Caco-2 (cell line): ENCODE data around the gene PGA4. TPM values are rescaled to one million over a fixed set of nuclear protein-coding genes. Genes with fewer than 3 reads are reported as not detected.
"Not testable (repeated sequence)": the region's sequence is repeated elsewhere in the genome, so short reads cannot be mapped to it uniquely, and the experiment has no call there.

ENCODE experiments used
- BruUV-seq: library from RNA; stranded (reverse); fragments of 400-500 nt; replicated peaks from 2 replicates; lab custom pipeline; 2021; lab: Mats Ljungman, UMichigan
- CTCF ChIA-PET: fragments of 300-600 bp; sonication (Branson Sonifier 250); formaldehyde crosslinking; loops from one replicate; lab custom pipeline; 2022; ENCODE audit warnings: antibody characterized with exemption; lab: Charles Lee
- POLR2A ChIA-PET: fragments of 300-600 bp; sonication (Branson Sonifier 250); formaldehyde crosslinking; loops from one replicate; lab custom pipeline; 2022; ENCODE audit warnings: antibody characterized with exemption; lab: Charles Lee
- DNase-seq, 2 experiments: peaks; one replicate each; pipeline versions ENCODE4 v3.0.0 to v3.0.0-alpha.2; 2020 to 2022
- H3K27me3 ChIP-seq: replicated peaks from 2 replicates; pipeline ENCODE4 v1.6.0; 2011; ENCODE audit warnings: low read length; ENCODE audit not compliant: control insufficient read depth, insufficient read depth
- H3K36me3 ChIP-seq: 2 replicates; pipeline ENCODE4 v1.5.1; 2011; ENCODE audit warnings: low read length; ENCODE audit not compliant: control insufficient read depth, insufficient read depth
- H3K4me1 ChIP-seq: fragments of 250-450 bp; sonication (Bioruptor Pico); 2 replicates; pipeline ENCODE4 v1.5.1; 2020; ENCODE audit warnings: mild to moderate bottlenecking
- H3K4me3 ChIP-seq: 2 replicates; pipeline ENCODE4 v1.5.1; 2011; ENCODE audit warnings: low read depth, mild to moderate bottlenecking, control low read depth, low read length
- H3K9me3 ChIP-seq: fragments of 250-450 bp; sonication (Bioruptor Pico); 2 replicates; pipeline ENCODE4 v1.5.1; 2020; ENCODE audit warnings: mild to moderate bottlenecking, moderate library complexity
- H3K27ac Mint-ChIP-seq: one replicate; pipeline ENCODE4 v1.8.0; 2022; ENCODE audit warnings: mixed read lengths; ENCODE audit not compliant: unreplicated experiment
- H3K27me3 Mint-ChIP-seq: one replicate; pipeline ENCODE4 v1.8.0; 2022; ENCODE audit warnings: mixed read lengths; ENCODE audit not compliant: insufficient read depth, unreplicated experiment
- H3K36me3 Mint-ChIP-seq: one replicate; pipeline ENCODE4 v1.8.0; 2022; ENCODE audit warnings: mild to moderate bottlenecking, mixed read lengths; ENCODE audit not compliant: insufficient read depth, unreplicated experiment
- H3K4me1 Mint-ChIP-seq: one replicate; pipeline ENCODE4 v1.8.0; 2022; ENCODE audit warnings: low read depth, mixed read lengths; ENCODE audit not compliant: unreplicated experiment
- H3K4me3 Mint-ChIP-seq: one replicate; pipeline ENCODE4 v1.8.0; 2022; ENCODE audit warnings: mild to moderate bottlenecking, moderate library complexity, mixed read lengths; ENCODE audit not compliant: unreplicated experiment
- H3K9me3 Mint-ChIP-seq: one replicate; pipeline ENCODE4 v1.8.0; 2022; ENCODE audit warnings: mixed read lengths; ENCODE audit not compliant: unreplicated experiment
- intact Hi-C: fragments of 100-400 bp; cut with micrococcal nuclease; formaldehyde crosslinking; loops from one replicate; pipeline ENCODE4 v1.10.0; 2022; ENCODE audit not compliant: unreplicated experiment
- total RNA-seq: library from RNA; stranded (reverse); gene quantifications from 2 replicates; pipeline ENCODE4 v1.2.3, GENCODE V29; 2022

The PGA4 gene
- total RNA-seq, 1 experiment from 2014 or later: not detected

DNA sequence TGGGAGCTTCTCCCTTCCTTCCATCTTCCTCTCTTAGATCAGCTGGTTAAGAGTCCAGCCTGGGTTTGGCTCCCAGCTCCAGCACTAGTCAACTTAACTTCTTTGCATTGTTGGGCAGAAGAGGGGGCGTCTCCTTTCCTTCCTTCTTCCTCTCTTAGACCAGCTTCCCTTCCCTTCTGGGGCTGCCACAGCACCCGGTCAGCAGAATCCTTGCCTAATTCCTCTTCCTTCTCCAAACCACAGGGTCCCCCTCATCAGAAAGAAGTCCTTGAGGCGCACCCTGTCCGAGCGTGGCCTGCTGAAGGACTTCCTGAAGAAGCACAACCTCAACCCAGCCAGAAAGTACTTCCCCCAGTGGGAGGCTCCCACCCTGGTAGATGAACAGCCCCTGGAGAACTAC is 19.4 kb downstream of the PGA4 start:
- H3K4me1 ChIP-seq, H3K36me3 Mint-ChIP-seq, H3K9me3 ChIP-seq, H3K36me3 ChIP-seq, H3K27ac Mint-ChIP-seq, H3K27me3 ChIP-seq, DNase-seq, H3K27me3 Mint-ChIP-seq, H3K4me3 ChIP-seq, H3K4me1 Mint-ChIP-seq, intact Hi-C loops, CTCF ChIA-PET, BruUV-seq, POLR2A ChIA-PET, H3K9me3 Mint-ChIP-seq, H3K4me3 Mint-ChIP-seq: not testable (repeated sequence)

DNA sequence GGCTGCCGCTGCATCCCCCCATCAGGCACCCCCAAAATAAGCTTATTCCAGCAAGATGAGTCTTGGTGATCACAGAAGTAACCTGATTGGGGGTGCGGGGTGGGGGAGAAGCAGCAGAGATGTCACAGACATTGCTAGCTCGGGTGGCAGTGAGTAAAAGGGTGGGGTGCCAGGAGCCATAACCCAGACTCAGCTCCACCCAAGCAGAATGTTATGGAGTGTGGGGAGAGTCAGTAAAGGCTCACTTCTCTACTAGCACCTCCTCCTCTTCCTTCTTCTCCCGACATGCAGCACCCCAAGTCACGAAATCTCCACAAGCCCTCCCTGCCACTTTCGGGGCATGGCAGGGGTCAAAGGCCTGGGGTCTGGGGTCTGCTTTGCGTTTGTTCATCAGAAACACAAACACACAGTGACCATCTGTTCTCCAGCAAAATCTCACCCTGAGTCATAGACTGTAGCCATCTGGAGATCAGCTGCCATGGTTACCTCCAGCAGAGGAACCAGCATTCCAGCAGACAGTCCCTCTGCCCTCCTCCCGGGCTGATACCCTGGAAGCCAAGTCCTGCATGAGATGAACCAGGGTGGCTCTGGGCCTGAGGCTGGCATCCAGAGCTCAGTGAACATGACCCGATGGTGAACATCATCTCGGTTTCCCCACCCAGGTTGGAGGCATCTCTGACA is 23.3 kb downstream of the PGA4 start:
- DNase-seq, H3K4me1 ChIP-seq, H3K4me3 ChIP-seq, H3K36me3 ChIP-seq, H3K9me3 ChIP-seq, H3K27ac Mint-ChIP-seq, CTCF ChIA-PET, H3K27me3 Mint-ChIP-seq, H3K36me3 Mint-ChIP-seq, BruUV-seq, H3K4me1 Mint-ChIP-seq, POLR2A ChIA-PET, intact Hi-C loops, H3K4me3 Mint-ChIP-seq, H3K27me3 ChIP-seq, H3K9me3 Mint-ChIP-seq: not testable (repeated sequence)

- H3K4me1 Mint-ChIP-seq, intact Hi-C loops, POLR2A ChIA-PET, H3K36me3 Mint-ChIP-seq, H3K27ac Mint-ChIP-seq, H3K27me3 Mint-ChIP-seq, H3K4me1 ChIP-seq, H3K36me3 ChIP-seq, BruUV-seq, H3K9me3 ChIP-seq, H3K9me3 Mint-ChIP-seq, CTCF ChIA-PET, H3K27me3 ChIP-seq, H3K4me3 Mint-ChIP-seq, DNase-seq, H3K4me3 ChIP-seq: not testable (repeated sequence)
Measured at GRCh38 chr11:61248071-61248470, 25.9 kb downstream of the PGA4 start.

- H3K36me3 Mint-ChIP-seq, CTCF ChIA-PET, DNase-seq, H3K4me3 Mint-ChIP-seq, H3K36me3 ChIP-seq, H3K4me1 ChIP-seq, H3K27ac Mint-ChIP-seq, H3K9me3 ChIP-seq, H3K27me3 ChIP-seq, H3K27me3 Mint-ChIP-seq, H3K4me3 ChIP-seq, H3K4me1 Mint-ChIP-seq, H3K9me3 Mint-ChIP-seq, BruUV-seq, intact Hi-C loops: not testable (repeated sequence)
- POLR2A ChIA-PET: interaction anchor here (0.6 kb wide), 1 partner anchor 107 kb away, joined by 4 read pairs; no protein-coding TSS in a partner anchor
Measured at GRCh38 chr11:61249201-61249600, 27.1 kb downstream of the PGA4 start.

GRCh38 chr11:61250796-61251765 is 28.9 kb downstream of the PGA4 start:
- H3K36me3 ChIP-seq, H3K4me3 Mint-ChIP-seq, H3K9me3 Mint-ChIP-seq, BruUV-seq, intact Hi-C loops, POLR2A ChIA-PET, H3K27ac Mint-ChIP-seq, H3K27me3 Mint-ChIP-seq, H3K4me1 Mint-ChIP-seq, H3K27me3 ChIP-seq, DNase-seq, H3K4me3 ChIP-seq, H3K4me1 ChIP-seq, H3K36me3 Mint-ChIP-seq, H3K9me3 ChIP-seq: not testable (repeated sequence)
- CTCF ChIA-PET: interaction anchor here (0.6 kb wide), 1 partner anchor 258 kb away, joined by 3 read pairs; the partner anchor contains the start of gene LRRC10B

DNA sequence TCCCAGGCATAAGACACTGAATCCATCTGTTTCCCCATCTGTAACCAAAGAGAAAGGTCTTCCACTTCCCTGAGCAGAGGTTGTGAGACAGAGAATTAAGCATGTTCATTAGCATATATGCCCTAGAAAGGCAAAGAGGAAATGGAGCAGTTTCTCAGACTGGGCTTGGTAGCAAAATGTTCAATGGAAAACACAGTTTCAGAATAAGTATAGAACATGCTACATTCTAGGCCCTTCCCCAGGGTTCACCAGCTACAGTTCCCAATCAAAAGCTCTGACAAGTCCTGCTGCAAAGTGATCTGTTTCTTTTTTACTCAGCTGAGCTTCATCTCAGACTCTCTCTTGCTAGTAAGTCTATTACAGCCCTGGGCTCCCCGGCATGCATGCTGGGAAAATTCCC is 30.2 kb downstream of the PGA4 start:
- DNase-seq, H3K4me3 ChIP-seq, H3K36me3 ChIP-seq, H3K4me1 ChIP-seq, H3K4me1 Mint-ChIP-seq, BruUV-seq, H3K27me3 Mint-ChIP-seq, intact Hi-C loops, H3K9me3 Mint-ChIP-seq, H3K36me3 Mint-ChIP-seq, CTCF ChIA-PET, H3K9me3 ChIP-seq, H3K27ac Mint-ChIP-seq, H3K4me3 Mint-ChIP-seq, H3K27me3 ChIP-seq: not testable (repeated sequence)
- POLR2A ChIA-PET: interaction anchor here (0.6 kb wide), 1 partner anchor 109 kb away, joined by 5 read pairs; the partner anchor contains the start of gene CYB561A3
